Activated T-cell treated with anti-CD3 and anti-CD28 coated beads for 48 hours (primary cell): ENCODE measurements around the gene RNU4-1.
A peak's percentile ranks its signal among the peaks of the same experiment; 100 is the strongest.
"Not testable (repeated sequence)": the region's sequence is repeated elsewhere in the genome, so short reads cannot be mapped to it uniquely, and the experiment has no call there.

Experiments used
- DNase-seq: peaks from one replicate; pipeline ENCODE4 v3.0.0-alpha.2; 2020; ENCODE audit warnings: low read depth

The RNU4-1 gene

DNA sequence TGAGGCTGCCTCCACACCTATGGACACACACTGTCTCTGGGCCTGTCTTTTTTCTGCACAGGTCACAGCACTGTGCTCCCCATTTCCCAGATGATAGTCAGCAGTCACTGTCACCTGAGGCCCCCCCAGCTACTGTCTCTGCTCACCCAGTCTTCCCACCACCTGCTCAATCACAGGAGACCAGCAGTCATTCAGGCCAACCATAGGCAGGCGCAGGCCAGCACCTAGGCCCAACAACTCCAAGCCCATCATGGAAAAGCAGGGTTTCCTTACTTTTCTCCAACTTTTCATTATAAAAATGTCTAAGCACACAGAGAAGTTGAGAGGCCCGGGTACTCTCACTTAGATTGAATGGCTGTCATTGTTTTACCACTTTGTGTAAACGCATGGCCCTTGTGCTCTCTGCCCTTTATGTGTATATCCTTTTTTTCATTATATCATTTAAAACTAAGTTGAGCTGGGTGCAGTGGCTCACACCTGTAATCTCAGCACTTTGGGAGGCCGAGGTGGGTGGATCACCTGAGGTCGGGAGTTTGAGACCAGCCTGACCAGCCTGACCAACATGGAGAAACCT is 34.6 kb downstream of the RNU4-1 start:
- no peak for DNase-seq

DNA sequence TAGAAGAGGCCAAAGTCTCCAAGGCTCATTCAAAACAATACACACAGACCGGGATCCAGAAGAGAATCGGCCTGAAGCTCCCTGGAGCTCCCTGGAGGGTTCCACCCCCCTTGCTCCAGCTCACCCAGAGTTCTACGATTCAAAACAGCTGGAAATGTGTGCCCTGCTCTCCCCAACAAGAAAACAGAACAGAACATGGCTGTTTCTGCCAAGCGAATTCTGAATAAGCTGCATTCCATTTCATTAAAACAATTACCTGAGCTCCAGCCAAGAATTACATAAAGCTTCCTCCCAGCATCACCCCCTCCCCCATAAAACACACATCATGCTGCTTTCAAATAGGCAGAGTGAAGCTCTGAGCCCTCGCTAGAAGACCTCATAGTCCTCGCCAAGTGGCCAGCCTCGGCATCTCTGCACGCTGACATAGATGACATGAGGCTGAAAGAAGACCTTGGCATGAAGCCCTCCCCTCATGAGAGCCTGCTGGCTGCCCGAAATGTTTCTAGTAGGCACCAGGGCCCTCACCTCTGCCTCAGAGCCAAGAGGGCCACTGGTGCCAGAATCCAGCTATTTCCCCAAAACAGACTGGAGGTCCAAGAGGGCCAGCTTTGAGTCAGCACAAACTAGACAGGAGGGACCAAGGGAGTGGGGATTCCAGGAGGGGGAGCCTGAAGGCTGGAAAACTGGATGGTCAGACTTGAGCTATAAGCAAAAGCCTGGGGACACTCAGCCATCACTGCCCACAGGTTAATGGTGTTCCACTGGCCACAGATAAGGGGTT is 35.8 kb downstream of the RNU4-1 start:
- DNase-seq, result no peak

DNA sequence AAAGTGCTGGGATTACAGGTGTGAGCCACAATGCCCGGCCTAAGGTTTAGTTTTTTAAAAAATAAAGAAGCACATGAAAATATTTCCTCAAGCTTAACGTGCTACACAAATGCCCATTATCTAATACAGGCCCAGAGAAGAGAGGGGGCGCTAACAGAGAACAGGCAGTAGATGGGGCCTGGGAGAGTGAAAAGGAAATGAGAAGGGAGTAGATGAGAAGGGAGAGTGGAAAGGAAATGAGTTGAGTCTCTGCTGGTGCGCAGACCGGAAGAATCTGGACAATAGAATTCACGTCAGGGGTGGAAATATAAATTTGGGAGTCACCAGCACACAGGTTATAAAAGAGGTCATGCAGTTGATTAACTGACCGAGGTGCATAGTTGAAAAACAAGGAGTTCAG is 38.2 kb downstream of the RNU4-1 start:
- no peak for DNase-seq

DNA sequence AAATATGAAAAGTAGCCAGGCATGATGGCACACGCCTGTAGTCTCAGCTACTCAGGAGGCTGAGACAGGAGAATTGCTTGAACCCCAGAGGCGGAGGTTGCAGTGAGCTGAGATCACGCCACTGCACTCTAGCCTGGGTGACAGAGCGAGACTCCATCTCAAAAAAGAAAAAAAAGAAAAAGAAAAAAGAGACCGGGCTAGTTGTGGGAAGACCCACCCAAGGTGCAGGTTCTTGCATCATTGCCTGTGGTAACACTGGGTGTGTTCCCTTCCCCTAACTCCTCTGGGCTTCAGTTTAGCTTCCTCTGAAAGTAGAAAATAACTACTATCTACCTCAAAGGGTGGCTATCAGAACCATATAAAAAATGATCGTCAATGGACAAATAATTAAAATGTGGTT is 39.7 kb downstream of the RNU4-1 start:
- not testable (repeated sequence) for DNase-seq

DNA sequence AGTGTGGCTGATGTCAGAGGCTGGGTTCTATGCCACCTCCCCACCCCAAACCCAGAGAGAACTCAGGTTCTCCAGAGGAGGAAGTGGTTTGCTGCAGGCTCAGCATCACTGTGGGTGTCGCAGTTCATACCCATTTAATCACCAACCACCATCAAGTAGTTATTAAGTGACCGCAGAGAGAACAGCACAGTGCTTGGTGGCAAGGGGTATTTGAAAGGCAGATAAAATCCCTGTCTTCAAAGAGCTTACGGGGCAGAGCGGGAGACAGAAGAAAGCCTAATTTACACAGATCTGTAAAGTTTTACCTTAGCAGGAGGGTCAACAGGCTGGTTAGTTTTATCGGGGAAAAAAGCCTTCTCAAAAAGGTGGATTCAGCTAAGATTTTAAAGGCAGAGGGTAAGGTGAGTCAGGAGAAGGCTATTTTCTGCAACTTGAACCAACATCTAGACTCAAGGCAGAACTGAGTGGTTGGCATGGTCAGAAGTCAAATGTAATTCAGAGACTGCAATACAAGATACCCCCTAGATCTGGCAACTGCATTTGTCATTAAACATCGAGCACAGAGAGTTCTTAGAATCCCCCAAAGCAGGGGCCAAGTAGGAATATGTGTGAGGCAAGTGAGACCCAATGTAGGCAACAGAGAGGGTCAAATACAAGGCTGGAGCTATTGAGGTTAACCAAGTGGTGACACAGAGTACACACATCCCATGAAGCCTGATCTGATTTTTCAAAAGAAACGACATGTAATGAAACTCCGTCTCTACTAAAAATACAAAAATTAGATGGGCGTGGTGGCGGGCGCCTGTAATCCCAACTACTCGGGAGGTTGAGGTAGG is 40.7 kb downstream of the RNU4-1 start:
- peak; percentile 52 for DNase-seq

DNA sequence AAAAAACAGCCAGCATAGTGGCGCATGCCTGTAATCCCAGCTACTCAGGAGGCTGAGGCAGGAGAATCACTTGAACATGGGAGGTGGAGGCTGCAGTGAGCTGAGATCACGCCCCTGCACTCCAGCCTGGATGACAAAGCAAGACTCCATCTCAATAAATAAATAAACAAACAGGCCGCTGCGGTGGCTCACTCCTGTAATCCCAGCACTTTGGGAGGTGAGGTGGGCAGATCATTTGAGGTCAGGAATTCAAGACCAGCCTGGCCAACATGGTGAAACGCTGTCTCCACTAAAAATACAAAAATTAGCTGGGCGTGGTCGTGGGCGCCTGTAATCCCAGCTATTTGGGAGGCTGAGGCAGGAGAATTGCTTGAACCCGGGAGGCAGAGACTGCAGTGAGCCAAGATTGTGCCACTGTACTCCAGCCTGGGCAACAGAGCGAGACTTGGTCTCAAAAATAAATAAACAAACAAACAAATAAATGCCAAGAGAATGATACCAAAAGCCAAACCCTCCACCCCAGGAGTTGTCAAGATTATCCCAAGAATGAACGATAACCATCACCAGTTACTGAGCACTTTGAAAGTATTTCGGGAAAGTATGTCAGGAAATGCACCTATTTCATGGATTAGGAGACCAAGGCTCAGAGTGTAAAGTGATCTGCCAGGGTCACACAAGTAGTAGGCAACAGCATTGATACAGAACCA is 41.5 kb downstream of the RNU4-1 start:
- DNase-seq, result not testable (repeated sequence)

DNA sequence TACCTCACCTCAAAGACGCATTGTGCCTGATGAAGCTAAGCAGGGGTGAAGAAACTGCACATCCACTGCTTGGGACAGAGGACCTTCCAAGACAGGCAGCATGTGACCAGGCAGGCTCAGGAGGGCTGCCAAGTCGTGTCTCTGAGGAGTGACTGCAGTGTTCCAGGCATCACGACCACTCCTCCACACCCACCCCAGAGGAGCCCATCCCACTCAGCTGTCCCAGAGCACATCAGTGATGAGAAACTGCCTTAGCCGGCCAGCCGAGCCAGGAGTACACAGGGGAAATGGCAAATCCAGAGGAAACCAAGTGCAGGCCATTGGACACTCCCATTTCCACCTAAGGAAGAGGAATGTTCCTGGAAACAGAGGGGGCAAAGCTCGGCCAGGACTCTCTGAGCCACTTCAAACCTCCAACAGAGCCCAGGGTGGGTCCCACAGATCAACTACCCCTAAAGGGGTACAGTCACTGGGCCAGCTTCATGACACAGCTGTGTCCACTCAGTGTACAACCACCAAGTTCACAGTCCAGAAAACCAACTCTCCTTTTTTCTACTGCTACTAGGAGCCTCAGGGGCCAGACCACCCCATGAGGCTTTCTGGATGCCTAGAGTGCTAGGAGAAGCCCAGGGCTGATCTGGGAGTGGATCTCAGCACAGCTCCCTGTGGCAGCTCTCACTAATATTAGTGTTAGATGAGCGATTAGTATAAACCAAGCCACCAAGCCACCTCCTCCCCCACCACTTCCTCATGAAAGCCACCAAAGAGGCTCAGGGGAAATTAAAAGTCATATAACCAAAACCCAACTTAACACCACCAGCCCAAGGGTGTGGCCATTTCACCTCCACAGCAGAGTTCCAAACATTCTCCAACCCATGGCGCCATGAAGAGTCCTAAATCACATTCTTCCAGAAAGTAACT is 42.9 kb downstream of the RNU4-1 start:
- no peak for DNase-seq

DNA sequence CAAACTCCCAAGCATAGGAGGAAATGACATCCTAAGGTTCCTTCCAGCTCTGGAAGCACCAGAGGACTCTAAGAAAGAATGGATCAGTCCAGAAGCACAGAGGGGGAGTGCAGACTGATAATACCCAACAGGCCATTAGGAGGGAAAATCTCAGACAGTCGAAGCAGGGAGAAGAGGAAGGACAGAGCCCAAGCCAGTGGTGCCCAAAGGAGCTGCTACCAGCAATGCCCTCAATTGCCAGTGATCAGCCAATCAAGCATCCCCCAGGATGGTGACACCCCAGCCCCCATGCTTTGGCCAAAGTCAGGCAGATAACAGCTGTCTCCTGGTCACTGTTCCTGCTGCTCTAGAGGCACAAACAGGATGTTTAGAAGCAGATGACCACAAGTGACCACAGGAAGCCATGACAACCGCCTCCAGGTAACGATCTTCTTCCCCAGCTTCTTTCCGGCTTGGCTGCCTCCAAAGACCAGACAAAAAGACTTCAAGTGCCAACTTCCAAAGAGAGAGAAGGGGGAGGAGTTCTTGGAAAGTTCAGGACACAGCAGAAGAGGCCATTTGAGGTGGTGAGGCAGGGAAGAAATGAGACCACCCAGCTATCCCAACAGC is 43.7 kb downstream of the RNU4-1 start:
- no peak for DNase-seq

DNA sequence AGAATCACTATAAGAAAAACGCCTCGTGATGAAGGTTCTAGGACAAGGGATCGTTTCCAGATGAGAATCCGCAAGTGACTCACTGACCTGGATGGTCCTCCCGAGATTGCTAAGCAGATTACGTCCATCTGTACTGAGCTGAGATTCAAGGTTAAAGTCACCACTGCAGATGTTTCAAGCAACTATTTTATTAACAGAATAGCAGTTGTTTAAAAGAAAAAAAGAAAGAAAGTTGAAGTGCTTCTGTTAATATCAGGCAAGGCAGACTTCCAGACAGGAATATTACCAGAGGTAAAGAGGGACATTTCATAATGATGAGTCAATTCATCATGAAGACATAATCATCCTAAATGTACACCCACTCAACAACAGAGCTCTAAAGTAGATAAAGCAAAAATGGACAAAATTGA is 45.4 kb downstream of the RNU4-1 start:
- no peak for DNase-seq

DNA sequence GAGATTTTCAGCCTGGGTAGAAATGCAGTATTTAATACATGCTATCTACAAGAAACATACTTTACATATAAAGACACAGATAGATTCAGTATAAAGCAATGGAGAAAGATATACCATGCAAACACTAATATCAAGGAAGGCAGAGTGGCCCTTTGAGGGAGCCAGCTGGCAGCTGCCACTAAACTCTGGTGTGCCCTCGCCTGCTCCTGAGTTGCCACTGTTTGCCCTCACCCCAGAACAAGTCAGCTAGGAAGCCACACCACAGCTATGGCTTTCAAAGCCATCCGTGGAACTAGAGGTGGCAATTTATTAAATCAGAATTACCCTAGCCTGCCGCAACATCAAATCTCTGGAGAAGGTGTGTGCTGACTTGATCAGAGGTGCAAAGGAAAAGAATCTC is 45.9 kb downstream of the RNU4-1 start:
- DNase-seq, result no peak

DNA sequence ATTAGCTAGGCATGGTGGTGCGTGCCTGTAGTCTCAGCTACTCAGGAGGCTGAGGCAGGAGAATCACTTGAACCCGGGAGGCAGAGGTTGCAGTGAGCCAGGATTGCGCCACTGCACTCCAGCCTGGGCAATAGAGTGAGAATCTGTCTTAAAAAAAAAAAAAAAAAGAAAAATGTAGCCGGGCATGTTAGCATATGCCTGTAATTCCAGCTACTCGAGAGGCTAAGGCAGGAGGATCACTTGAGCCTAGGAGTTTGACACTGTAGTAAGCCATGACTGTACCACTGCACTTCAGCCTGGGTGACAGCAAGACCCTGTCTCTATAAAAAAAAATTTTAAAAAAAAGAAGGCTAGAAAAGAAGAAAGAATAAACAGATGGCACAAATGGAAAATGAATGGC is 46.3 kb downstream of the RNU4-1 start:
- not testable (repeated sequence) for DNase-seq
